CMK (cell line): Measurements from ENCODE around the gene MYO9B.
"Not testable (repeated sequence)": the region's sequence is repeated elsewhere in the genome, so short reads cannot be mapped to it uniquely, and the experiment has no call there.

Experiments used
- DNase-seq: peaks from one replicate; pipeline ENCODE4 v3.0.0-alpha.2; 2010; ENCODE audit warnings: low read depth

The MYO9B gene

DNA sequence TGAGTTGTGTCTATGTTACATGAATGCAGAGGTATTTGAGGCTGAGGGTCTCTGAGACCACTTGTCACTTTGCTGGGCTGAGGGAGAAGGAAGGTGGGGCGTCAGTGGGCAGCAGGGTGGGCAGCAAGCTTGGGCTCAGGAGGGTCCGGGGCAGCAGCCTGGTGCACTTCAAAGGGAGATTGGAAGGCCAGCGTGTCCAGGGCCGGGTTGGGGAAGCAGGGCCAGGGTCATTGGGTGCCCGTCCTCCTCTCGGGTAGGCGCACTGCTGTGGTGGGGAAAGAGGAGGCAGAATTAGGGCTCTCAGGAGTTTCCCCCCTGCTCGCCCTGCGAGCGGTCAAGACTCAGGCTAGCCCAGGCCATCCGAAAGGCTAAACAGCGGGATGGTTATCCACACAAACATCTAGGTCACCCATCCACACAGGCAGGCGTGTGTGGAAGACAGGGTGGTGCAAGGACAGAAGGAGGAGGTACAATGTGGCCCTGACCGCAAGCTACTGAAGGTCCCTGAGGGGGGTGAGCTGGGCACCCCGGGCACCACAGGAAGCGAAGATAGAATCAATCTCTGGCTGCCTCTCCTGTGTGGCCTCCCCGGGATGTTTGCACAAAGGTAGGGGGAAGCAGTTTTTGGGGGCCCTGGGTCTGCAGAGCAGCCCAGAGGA, 37.7 kb downstream of the MYO9B start:
- DNase-seq, result no peak

DNA sequence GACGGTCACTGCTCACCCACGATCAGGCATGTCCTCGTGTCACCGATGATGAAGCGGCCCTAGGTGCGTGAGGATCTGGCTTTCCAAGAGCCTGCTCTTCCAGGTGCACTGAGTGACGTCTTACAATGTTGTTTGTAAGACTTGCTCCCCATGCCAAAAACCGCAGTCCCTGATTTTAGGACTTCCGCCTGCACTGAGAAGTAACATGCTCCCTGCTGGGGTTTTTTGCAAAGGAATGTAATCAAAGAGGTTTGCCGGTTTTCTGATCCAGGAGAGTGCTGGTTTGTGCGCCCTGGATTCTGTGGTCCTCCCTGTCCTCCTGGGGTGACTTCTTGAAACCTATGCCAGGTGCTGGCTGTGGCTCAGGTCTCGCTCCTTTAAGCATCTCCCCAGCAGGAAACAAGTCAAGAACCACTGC, 38.8 kb downstream of the MYO9B start:
- no peak for DNase-seq

GRCh38 chr19:17116996-17117702, 41.6 kb downstream of the MYO9B start:
- DNase-seq, result no peak

DNA sequence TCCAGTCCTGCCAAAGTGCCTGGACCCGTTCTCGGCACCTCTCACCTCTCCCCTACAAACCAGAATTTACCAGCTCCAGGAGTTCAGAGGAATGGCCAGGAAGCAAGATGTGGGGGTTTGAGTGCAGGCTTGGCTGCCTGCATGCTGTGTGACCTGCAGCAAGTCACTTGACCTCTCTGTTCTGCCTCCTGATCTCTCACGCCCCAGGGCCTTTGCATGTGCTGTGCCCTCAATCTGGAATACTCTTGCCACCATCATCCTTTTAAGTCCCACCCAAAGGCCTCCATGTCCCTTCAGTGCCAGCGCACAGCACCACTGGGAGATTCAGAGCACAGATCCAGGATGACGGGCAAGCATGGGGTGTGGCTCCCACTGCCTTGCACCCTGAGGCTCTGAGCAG, 43.4 kb downstream of the MYO9B start:
- DNase-seq, result no peak

- DNase-seq, result no peak
These were observed 46.2 kb downstream of the MYO9B start for GRCh38 chr19:17121736-17122293.

DNA sequence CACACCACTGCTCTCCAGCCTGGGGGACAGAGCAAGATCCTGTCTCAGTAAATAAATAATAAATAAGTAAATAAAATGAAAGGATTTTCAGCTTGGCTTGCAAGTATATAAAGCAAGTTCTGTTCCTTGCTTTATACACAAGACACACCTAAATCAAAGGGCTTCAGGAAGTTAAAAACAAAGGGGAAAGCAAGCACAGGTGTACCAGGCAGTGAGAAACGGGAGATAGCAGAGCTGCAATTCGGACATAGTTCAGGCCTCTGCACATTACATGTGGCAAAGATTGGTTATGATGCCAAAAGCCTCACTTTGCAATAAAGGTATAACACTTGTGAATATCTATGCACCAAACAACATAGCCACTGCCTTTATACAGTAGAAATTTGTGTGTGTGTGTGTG, 47.5 kb downstream of the MYO9B start:
- DNase-seq, result no peak

- DNase-seq, result no peak
These were observed 48.4 kb downstream of the MYO9B start for GRCh38 chr19:17124025-17124424.

DNA sequence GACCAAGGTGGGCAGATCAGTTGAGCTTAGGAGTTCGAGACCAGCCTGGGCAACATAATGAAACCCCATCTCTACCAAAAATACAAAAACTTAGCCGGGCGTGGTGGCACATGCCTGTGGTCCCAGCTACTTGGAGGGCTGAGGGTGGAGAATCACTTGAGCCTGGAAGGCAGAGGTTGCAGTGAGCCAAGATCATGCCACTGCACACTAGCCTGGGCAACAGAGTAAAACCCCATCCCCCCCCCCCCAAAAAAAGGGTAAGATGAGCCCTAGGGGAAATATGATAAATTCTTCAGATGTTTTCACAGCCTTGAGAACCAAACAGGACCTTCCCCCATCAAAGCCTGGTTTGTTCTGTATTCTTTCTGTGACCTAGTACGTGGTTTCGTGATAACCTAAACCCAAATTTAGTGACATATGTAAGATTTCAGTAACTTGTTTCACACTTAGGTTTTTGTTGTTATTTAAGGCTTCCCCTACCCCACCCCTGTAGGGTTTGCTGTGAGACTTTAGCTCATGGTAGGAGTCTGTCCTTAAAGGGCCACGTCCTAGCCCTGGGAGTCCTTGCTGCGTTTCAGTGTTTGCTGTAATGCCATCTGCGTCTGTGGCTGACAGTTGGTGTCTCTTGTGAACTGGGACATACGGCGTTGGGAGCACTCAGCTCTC, 49.6 kb downstream of the MYO9B start:
- DNase-seq, result no peak

GRCh38 chr19:17125728-17126677, 50.4 kb downstream of the MYO9B start:
- no peak for DNase-seq

DNA sequence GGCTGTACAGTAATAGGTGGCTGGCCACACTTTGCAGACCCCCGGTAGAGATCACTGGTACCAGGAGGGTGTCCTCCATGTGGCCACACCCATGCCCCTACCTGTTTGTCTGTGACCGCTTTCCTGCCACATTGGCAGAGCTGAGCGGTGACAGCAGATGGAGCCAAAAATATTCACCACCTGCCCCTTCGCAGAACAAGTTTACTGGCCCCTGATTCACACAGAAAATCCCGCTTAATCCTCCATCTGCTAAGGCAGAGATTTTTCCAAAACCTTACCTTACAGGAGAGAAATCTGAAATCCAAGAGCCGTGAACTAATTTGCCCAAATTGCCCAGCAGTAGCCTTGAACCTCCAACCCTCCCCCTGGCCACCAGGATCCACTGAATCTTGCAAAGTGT, 52.1 kb downstream of the MYO9B start:
- no peak for DNase-seq

DNA sequence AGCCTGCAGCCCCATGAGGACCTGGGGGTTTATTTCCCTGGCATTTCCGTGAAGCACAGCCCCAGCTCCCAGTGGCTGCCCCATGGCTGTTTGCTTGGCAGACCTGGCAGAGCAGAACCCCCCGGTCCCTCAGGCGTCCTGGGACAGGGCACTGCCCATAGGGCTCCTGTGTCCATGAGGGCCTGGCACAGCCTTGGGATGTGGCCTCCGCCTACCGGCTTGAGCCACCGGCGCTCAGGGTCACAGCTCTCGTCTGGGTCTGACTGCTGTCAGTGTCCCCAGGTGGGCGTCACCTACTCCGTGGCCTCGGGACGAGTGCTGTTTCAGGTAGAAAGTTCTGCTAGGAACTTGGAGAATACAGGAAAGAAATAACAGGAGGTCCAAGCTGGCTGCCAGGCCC, 52.8 kb downstream of the MYO9B start:
- DNase-seq, result no peak

DNA sequence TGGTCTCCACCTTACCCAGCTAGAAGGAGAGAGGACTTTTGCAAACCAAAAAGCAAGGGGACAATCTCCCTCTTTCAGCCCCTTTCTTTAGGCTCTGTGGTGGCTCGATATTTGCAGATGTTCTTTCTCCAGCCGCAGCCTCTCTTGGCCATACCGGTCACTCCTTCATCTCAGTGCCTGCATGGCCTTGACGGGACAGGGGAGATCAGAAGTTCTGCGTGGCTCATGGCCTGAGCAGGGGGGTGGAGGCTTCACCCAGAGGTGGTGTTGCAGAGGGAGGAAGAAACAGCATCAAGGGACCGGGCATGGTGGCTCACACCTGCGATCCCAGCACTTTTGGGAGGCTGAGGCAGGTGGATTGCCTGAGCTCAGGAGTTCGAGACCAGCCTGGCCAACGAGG, 53.2 kb downstream of the MYO9B start:
- DNase-seq, result no peak

DNA sequence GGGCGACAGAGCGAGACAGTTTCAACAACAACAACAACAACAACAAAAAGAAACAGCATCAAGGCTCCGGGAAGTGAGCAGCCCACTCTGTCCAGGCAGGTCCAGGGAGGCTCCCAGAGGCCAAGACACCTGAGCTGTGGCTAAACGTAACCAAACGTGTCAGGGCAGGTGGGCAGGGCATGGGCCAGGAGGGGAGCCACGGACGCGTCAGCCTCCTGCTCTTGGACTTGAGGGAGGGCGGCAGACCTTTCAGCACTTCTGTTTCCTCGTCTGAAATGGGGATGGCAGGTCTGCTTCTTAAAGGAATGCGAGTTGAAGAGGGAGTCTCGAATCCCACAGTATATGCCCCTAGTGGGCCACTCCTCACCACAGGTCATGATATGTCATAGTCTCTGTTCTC, 53.8 kb downstream of the MYO9B start:
- no peak for DNase-seq

DNA sequence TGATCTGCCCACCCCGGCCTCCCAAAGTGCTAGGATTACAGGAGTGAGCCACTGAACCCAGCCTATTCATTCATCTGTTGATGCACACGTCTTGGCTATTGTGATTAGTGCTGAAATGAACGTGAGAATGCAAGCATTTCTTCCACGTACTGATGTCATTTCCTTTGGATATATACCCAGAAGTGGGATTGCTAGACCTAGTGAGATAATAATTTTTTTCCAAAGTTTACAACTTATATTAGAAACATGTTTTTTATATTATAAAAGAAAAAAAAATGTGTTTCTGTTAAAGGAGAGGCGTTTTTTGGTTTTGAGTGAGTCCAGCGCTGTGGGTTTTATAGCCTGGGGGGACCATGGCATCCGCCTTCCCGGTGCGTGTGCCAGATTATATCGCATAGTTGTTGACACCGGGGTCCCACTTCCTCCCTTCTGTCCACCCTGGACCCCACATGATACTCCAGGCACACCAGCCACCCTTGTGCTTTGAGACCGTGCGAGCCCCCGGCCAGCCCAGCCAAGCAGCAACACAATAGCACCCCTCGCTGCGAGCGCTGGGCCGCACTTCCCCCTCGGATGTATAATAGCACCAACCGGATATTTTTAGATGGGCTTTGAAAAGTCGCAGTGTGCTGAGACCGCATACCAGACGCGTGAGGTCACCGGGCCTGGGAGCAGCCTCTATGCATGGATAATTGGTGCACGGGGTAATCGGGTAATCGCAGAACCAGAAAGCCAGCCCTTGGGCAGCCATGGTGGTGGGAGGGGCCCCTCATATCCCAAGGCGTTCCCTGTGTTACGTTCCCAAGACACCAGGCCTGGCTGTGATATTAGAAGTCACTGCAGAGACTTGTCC, 59.6 kb downstream of the MYO9B start:
- no peak for DNase-seq

GRCh38 chr19:17136021-17136420, 60.4 kb downstream of the MYO9B start:
- DNase-seq, result no peak

DNA sequence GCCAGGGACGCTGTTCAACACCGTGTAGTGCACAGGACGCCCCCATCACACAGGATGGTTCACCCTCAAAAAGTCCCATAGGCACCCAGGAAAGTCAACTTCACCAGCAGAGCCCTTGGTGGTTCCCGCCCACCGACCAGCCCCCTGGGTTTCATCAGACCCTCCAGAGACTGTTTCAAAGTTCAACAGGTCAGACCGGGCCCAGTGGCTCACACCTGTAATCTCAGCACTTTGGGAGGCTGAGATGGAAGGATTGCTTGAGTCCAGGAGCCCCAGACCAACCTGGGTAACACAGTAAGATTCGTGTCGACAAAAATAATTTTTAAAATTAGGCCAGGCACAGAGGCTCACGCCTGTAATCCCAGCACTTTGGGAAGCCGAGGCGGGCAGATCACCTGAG, 61.0 kb downstream of the MYO9B start:
- no peak for DNase-seq

GRCh38 chr19:17137417-17137816, 61.8 kb downstream of the MYO9B start:
- no peak for DNase-seq

DNA sequence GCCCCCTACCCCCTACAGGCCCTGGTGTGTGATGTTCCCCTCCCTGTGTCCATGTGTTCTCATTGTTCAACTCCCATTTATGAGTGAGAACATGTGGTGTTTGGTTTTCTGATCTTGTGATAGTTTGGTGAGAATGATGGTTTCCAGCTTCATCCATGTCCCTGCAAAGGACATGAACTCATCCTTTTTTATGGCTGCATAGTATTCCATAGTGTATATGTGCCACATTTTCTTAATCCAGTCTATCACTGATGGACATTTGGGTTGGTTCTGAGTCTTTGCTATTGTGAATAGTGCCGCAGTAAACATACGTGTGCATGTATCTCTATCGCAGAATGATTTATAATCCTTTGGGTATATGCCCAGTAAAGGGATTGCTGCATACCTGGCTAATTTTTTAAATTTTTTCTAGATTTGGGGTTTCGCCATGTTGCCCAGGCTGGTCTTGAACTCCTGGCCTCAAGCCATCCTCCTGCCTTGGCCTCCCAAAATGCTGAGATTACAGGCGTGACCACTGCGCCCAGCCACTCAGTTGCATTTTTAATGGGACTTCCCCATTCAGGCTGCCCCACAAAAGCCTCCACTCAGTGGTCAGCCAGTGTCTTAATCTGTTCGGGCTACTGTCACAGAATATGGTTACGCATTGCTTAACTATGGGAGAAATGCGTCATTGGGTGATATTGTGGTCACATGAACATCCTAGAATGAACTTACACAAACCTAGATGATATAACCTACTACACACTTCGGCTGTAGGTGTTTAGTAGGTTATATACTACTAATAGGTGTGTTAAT, 62.7 kb downstream of the MYO9B start:
- DNase-seq, result not testable (repeated sequence)

DNA sequence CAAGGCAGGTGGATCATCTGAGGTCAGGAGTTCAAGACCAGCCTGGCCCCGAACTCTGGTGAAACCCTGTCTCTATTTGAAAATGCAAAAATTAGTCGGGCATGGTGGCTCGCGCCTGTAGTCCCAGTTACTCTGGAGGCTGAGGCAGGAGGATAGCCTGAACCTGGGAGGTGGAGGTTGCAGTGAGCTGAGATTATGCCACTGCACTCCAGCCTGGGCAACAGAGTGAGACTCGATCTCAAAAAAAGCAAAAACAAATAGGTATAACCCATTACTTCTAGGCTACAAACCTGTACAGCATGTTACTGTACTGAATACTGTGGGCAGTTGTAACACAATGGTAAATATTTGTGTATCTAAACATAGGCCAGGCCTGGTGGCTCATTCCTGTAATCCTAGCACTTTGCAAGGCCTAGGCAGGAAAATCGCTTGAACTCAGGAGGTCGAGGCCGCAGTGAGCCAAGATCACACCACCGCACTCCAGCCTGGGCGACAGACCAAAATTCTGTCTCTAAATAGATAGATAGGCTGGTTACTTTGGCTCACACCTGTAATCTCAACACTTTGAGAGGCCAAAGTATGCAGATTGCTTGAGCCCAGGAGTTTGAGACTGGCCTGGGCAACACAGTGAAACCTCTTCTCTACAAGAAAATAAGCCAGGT, 63.5 kb downstream of the MYO9B start:
- DNase-seq, result no peak

DNA sequence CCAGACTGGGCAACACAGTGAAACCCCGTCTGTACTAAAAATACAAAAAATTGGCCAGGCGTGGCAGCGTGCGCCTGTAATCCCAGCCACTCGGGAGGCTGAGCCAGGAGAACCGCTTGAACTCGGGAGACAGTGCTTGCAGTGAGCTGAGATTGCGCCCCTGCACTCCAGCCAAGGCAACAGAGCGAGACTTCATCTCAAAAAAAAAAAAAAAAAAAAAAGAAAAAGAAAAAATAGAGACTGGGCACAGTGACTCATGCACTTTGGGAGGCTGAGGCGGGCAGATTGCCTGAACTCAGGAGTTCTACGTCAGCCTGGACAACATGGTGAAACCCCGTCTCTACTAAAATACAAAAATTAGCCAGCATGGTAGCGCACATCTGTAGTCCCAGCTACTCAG, 69.2 kb downstream of the MYO9B start:
- not testable (repeated sequence) for DNase-seq
